Neural cell (in vitro differentiated cells): ENCODE results near the gene ODAD4.

Source experiments
- EP300 ChIP-seq: fragments of 450-650 bp; conservative IDR thresholded peaks from 2 replicates; pipeline ENCODE4 v1.6.1; 2014; ENCODE audit warnings: antibody characterized with exemption, mild to moderate bottlenecking, moderate library complexity; ENCODE audit not compliant: poor library complexity, severe bottlenecking
- TF ChIP-seq, protein P1 (sequence below): fragments of 450-650 bp; IDR thresholded peaks from 2 replicates; pipeline ENCODE4 v1.5.1; 2014; ENCODE audit warnings: antibody characterized with exemption, mild to moderate bottlenecking, moderate library complexity; ENCODE audit not compliant: poor library complexity, severe bottlenecking

DNA sequence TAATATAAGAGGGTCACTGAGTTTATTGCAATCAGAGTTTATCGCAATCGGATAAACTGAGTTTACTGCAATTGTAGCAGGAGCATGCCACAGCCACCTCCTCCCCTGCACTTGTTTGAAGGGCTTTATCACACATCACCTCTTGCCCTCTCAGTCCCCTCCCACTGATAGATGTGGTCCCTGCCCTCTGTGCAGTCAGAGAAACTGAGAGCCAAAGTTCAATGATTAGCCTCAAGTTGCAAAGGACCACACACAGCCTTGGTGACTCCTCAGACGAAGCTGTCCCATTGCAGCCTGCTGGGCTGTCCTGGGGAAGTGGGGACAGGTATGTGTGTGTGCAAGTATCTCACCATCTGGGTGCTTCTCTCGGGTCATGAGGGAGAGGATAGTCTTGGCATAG lies 25.2 kb upstream of the ODAD4 start:
- TF ChIP-seq, protein P1, sequence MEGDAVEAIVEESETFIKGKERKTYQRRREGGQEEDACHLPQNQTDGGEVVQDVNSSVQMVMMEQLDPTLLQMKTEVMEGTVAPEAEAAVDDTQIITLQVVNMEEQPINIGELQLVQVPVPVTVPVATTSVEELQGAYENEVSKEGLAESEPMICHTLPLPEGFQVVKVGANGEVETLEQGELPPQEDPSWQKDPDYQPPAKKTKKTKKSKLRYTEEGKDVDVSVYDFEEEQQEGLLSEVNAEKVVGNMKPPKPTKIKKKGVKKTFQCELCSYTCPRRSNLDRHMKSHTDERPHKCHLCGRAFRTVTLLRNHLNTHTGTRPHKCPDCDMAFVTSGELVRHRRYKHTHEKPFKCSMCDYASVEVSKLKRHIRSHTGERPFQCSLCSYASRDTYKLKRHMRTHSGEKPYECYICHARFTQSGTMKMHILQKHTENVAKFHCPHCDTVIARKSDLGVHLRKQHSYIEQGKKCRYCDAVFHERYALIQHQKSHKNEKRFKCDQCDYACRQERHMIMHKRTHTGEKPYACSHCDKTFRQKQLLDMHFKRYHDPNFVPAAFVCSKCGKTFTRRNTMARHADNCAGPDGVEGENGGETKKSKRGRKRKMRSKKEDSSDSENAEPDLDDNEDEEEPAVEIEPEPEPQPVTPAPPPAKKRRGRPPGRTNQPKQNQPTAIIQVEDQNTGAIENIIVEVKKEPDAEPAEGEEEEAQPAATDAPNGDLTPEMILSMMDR: no peak
- no peak for TF ChIP-seq EP300
